ENCODE measurements around the gene CAMK2D.

- TF ChIP-seq CTCF (IDR thresholded peaks at IDR 0.05) (no peak), POLR2AphosphoS5 (IDR thresholded peaks at IDR 0.05) (no peak), POLR2A (IDR thresholded peaks at IDR 0.05) (no peak), EP300 (IDR thresholded peaks at IDR 0.05) (no peak)
Observed at GRCh38 chr4:113531572-113531971, 230.0 kb downstream of the CAMK2D start.
